Esophagus squamous epithelium (tissue), 4 donors: ENCODE results near the gene TF.

Source experiments
- CTCF ChIP-seq, 6 experiments: fragments of 450-650 bp in 4 of 6; fragments of 200-600 bp in 2 of 6; sonication (generic) in 2 of 6; IDR thresholded peaks; one replicate each; pipeline ENCODE4 v1.5.1; 2016 to 2019; ENCODE audit warnings: antibody characterized with exemption in 6 of 6, mild to moderate bottlenecking in 4 of 6, moderate library complexity in 4 of 6
- POLR2A ChIP-seq, 4 donors: fragments of 450-650 bp; IDR thresholded peaks; one replicate each; pipeline ENCODE4 v1.6.1; 2017; ENCODE audit warnings: antibody characterized with exemption in 4 of 4, mild to moderate bottlenecking in 4 of 4, moderate library complexity in 3 of 4

GRCh38 chr3:133797396-133798105 is 51.4 kb downstream of the TF start:
- TF ChIP-seq POLR2A (IDR thresholded peaks at IDR 0.05) (no peak), CTCF (IDR thresholded peaks at IDR 0.05) (no peak)
